GM21528 (cell line): ENCODE measurements around the gene FMNL1.

Experiments
- ATAC-seq: cut with Tn5 transposase; IDR thresholded peaks from one replicate; pipeline ENCODE4 v1.9.1; 2021; ENCODE audit warnings: mild to moderate bottlenecking, moderate library complexity; ENCODE audit not compliant: unreplicated experiment, low FRiP score

FMNL1 gene

DNA sequence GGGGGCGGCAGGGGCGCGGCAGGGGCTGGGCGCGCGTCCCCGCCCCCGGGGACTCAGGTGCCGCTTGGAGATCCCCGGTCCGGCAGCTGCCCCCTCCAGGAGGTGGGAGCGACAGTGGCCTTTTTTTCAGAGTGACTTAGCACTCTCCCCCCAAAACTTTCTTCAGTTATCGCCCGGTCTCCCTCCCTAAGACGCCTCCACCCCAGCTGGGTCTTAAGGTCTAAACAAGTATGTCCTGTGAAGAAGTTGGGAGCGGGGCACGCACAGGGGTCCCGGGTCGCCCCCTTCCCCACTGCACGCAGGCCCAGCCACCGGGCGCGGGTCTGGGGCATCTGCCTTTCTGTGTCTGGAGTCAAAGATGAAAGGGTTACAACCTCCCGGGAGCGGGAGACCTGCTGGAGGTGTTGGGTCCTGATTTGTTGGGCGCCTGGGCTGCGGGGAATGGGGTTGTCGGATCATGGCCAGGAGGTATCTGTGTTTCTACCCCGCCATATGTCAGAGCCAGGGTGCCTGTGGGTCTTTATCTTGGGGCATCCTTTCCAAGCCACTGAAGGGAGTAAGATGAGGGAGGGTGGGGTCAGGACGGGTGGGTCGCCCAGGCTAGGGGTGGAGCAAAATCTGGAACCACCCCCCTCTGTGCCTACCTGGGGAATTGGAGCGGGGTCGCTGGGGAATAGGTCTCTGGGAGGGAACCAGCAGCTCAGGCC is 757 bp downstream of the FMNL1 start:
- no peak for ATAC-seq

DNA sequence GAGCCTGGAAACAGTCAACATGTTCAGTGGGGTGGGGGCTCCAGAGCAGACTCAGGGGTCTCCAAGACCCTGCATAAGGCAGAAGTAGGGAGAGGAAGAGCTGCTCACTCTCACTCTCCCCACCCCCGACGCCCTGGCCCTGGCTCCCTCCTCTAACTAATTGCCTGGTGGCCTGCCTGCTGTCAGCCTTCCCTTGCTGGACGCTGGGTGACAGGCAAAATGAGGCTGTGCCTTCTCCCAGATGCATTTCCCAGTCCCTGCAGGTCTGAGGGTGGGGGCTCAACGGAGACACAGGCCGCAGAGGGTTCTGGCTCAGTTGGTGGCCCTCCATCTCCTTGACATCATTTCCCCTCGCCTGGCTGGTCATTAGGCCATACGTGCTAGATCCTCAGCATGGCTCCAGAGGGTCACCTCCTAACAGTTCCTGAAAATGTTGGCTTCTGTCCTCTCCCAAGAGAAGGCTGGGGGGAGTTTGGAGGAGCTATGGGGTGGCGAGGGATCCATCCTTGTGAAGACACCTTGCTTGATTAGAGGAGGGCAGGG is 1.4 kb downstream of the FMNL1 start:
- ATAC-seq, result no peak

DNA sequence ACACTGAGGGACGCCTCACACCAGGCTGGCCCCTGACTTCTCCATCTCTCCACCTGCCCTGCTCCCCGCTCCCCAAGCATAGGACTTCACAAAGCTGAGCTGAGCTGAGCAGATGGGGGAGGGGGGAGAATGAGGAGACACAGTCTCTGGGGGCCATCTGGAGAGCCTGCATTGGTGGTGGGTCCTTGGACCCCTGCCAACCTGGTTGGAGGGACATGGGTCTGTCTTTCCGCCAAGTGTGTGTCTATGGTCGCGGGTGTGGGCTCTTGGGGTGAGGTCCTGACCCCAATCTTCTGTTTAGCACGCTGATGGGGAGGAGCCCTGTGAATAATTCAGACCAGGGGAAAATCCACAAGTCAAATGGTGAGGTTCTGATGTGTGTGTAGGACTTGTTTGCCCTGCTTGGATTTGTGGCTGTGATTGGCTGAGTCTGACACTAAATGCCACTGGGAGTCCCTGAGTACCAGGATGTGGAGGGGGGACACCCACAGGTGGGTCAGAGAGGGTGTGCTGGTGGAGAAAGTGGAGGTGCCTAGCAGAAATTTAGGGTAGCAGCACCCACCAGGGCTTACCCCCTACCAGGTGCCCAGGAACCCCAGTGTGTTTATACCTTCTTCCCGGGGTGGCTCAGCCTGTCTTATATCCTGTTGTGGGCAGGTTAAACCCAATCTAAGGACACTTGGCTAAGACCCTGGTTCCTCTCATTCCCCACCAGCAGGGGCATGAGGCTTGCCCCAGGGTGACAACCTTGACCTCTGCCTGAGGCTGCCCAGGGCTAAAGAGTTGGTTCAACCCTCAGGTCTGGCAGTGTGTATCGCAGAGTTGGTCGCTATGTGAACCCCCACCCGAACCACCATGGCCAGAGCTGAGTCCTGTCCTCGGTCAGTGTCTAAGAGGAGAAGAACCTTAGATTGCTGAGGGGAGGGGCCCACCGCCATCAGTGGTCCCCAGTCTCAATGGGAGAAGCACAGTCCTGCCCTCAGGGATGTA is 2.1 kb downstream of the FMNL1 start:
- no peak for ATAC-seq

DNA sequence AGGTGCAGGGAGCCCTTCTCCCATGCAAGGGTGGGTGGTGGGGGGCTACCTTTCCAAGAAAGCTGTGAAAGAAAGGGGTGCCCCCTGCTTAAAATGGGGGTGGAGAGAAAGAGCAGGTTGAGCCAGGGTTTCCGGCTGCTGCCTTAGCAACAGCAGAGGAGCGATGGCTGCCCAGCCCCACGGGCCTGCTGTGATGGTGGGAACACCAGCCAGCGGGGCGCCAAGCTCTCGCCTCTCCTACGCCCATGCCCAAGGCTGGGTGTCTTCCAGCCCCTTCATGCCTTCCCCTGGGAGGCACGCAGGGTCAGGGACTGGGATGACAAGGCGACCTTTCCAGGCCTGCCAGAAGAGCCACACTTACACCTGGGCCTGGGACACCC is 3.0 kb downstream of the FMNL1 start:
- ATAC-seq, result no peak

DNA sequence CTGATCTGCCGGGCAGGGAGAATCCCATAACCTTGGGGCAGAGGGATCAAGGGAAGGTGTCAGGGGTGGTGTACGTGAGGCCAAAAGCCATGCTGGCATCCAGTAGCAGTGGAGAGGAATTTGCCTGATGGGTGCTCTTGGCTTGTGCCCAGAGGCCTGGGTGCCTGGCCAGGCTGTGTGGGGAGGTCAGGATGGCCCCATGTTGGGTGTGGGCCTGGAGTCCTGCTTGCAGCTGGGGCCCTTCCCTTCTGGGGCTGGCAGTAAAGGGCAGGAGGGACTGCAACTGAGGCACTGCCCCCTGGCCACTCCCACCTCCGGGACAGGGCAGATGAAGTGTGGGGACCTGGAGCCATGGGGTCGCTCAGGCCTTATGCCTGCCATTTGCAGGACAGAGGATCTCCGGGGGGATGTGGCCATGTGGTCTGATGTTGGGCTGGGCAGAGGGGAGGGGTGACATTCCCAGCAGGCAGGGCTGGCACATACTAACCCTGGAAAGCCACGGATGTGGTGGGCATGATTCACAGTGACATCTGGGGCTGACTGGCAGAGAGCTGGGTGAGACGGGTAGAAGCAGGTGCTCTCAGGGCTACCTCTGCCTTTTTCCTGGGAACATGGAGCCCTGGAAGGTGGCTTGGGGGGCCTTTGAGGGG is 3.5 kb downstream of the FMNL1 start:
- no peak for ATAC-seq

DNA sequence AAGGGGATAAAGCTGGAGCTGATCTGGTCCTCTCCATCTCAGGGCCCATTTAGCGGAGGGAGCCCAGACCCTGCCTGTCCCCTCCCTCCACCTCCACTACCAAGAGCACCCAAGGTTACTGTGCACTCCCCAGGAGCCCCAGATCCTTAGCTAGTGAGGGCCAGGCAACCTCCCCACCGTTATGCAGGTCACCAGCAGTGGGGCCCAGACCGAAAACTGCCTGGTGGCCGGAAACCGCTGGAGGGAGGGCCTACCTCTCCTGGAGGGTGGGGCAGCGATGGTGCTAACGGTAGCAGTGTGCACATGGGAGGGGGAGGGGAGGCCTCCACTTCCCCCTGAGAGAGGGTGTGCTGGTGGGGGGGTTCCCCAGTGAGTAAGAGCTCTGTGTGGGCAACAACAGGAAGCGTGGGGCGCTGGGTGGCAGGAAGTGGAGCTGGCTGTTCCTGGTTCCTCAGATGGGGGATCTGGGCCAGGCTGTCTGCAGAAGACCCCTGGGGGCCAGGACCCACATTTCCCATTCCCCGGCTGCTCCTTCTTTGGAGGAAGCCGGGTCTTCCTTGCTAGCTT is 4.4 kb downstream of the FMNL1 start:
- ATAC-seq, result peak; percentile 34

DNA sequence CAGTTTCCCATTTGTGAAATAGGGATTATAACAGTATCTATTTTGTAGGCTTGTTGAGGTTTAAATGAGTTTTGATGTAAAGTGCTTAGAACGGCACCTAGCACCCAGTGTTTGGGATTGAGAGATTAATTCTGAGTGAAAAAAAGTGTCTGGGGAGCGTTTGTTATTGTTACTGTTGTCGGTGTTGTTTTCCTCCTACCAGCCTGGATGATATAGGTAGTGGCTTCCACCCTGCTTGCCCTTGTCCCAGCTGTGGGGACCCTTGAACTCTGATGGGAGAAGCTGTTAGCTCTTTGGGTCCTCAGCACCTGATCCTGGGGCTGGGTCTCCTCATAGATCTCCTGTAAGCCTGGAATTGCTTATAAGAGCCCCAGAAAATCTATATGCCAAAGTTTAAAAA is 4.9 kb downstream of the FMNL1 start:
- no peak for ATAC-seq

DNA sequence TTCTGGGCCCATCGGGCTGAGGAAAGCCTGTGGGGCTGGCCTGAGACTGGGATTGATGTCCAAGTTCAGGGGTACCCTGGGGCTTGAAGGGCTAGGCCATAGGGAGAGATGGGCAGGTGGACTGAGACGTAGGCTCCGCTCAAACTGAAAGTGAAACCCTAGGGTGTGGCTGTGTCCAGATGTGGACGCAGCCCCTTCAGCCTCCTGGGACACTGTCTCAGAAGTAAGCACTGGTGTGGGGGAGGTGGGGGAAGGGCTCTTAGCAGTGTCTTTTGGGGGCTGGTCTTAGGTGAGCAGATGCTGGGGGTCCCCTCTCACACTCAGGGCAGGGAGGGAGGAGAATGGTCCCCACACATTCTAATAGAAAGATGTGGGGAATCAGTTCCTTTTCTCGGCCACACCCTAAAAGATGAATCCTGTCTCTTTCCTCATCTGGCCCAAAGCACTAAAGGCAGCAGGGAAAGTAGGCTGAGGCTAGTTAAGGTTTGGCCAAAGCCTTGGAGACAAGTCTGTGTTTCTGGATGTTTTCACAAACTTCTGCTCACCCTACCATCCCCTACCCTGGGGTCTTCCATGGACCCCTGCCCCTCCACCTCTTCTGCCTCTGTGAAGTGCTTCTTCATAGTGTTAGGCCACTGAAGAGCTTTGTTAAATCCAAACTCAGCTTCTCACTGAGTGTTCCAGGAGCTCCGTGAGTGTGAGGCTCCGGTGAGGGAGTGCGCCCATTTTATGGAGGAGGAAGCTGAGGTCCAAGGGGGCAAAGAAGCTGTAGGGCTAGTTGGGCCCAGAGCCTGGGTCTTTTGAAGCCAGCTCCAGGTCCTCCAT is 5.6 kb downstream of the FMNL1 start:
- no peak for ATAC-seq

DNA sequence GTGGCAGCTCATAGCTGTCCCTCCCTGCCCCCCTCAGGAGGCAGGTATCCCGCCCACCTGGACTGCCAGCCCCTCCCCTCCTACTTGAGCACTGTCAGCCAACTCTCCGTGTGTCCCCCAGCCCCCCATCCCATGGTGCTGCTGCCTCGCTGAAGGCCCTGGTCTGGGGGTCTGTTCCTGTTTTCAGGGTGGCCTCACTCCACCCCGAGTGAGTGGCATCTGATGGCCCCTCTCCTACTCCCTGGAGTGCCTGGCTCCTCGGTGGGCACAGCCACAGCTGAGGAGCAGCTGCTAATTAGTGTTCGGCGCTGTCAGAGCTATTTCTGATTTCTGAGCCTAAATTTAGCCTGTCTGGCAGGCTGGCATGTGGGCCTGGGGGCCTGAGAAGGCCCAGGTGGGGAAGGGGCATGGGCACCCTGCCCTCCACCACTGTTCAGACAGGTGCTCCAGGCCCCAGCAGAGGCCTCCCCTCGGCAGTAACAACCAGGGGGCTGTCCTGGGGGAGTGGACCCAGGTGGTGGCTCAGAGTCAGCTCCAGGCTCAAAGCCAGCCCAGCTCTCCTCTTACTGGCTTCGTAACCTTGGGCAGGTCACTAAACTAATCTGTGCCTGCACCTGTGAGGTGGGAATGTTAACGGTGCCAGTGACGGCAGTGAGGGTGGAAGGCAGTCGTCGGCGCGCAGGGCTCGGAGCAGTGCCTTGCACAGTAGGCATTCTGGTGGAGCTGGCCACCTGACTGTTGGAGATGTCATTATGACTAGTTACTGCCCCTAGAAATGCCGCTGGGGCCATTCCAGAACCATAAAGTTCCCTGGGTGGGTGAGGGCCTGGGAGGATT is 6.5 kb downstream of the FMNL1 start:
- no peak for ATAC-seq

DNA sequence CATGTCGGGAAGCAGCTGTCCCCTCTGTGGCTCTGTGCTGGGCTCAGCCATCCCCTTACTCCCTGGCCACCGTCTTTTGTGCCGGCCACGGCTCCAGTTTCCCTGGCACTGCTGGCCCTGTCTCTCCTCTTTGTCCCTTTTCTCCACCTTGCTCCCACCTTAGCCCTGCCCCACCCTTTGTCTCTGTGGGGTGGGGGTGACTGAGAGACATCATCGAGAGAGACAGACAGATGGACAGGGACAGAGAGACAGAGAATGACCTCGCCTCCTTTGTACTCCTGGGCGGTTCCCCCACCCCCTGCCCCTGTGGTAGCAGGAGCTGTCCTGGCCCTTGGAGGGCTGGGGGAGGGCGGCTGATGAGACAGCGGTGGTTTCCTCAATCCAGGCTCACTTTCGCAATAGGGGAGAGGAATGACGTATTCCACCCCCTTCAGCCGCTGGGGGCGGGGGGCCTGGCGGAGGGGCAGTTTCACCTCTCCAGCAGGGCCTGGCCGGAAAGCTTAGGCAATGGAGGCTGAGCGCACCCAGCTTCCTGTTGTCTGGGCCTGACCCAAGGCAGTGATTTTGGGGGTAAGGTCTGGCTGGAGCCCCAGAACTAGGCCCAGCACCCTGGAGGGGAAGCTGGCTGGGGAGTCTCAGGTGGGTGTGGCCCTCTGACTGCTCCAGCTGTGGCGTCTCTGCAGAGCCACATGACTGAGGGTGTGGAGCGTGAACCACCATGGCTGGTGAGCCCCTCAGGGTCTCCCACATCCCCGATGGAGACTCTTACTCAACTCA is 7.3 kb downstream of the FMNL1 start:
- ATAC-seq, result peak; percentile 33

DNA sequence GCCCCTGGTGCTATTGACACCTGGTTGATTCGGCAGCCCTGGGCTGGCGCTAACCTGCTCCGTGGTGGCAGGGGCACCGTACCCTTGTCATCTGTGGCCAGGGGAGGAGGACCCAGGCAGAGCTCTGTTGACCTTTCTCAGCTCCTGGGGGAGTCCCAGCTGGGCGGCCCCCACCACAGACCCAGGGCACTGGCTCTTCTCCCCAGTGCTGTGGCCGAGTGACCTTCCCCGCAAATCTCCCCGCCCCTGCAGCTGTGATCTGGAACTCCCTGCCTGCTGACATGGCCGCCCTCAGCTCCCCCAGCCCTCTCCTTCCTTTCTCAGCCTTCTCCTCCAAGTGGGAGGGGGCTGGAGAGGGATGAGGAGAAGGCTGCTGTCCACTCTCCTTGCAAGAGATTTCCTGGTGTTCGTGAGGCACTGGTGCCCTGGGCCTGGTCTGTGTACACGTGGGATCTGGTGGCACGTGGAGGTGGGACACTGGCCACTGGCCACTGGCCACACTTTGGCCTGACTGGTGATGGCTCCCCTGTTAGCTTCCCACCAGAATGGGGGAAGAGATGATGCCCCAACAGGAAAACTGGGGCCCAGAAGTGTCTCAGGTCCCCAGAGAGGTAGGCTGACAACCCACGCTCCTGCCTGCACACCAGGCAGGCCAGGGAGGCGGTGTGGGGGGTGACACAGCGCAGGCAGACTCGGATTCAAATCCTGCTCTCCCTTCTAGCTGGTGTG is 8.2 kb downstream of the FMNL1 start:
- ATAC-seq, result no peak

DNA sequence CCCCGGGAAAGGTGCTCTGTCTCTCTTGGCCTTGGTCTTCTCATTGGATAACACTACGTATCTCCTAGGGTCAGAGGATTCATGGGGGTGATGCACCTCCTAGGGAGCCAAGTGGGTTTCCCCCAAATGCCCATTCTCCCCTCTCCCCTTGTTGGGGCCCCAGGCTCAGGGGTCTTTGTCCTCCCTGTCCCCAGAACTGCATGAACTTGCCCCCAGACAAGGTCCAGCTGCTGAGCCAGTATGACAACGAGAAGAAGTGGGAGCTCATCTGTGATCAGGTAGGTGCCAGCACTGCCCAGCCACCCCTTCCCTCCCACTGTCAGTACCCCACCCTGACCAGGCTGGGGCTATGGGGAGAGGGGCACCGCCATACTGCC is 8.7 kb downstream of the FMNL1 start:
- no peak for ATAC-seq

DNA sequence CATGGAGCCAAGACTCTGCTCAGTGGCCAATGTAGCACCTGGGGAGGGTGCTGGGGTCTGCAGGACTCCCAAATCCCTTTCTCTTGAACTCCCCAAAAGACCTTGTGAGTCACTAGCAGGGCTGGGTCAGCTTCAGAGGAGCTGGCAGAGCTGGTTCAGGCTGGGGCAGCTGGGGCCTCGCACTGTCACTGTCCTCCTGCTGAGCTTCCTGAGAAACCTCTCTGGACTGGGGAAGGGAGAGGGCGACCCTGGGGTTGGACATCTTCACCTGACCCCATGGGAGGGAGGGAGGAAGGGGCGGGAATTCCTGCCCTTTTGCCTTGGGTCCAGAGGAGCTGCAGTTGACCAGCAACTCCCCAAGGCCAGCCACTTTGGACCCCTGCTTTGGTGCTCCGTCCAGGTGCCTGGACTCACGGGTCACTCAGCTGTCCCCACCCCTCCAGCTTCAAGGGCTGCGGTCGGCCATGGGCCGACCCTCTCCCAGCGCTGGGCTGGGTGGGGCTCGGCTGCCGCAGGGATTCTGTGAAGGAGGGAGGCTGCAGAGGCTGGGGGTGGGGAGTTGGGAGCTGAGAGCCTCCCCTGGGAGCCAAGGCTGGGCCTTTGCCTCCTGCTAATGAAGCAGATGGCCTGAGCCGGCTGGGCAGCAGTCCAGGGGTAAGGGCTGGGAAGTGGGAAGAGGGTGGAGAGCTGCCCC is 9.2 kb downstream of the FMNL1 start:
- ATAC-seq, result no peak

DNA sequence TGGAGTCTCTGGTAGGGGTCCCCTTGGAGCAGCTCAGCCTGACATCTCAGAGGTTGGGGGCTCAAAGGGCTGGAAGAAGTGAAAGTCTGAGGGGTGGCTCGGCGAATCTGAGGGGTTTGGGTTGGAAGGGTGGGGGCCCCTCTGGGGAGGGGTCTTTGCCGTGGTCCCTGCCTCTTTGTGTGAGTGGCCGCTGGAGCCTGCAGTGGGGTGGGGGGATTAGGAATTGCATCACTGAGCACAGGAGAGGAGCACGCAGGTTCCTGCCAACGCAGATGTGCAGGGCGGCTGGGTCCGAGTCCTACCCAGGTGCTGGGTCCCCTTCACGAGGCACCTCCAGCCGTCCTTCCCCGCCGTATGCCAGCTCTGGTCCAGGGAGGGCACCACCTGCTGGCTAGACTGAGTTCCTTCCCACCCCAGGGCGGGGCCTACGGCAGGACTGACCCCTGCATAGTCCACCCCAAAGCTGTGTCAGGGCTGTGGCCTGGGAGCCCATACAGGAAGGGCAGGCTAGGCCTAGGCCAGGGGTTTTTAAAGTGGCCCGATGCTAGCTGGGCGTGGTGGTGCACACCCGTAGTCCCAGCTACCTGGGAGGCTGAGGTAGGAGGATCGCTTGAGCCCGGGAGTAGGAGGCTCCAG is 9.9 kb downstream of the FMNL1 start:
- no peak for ATAC-seq

DNA sequence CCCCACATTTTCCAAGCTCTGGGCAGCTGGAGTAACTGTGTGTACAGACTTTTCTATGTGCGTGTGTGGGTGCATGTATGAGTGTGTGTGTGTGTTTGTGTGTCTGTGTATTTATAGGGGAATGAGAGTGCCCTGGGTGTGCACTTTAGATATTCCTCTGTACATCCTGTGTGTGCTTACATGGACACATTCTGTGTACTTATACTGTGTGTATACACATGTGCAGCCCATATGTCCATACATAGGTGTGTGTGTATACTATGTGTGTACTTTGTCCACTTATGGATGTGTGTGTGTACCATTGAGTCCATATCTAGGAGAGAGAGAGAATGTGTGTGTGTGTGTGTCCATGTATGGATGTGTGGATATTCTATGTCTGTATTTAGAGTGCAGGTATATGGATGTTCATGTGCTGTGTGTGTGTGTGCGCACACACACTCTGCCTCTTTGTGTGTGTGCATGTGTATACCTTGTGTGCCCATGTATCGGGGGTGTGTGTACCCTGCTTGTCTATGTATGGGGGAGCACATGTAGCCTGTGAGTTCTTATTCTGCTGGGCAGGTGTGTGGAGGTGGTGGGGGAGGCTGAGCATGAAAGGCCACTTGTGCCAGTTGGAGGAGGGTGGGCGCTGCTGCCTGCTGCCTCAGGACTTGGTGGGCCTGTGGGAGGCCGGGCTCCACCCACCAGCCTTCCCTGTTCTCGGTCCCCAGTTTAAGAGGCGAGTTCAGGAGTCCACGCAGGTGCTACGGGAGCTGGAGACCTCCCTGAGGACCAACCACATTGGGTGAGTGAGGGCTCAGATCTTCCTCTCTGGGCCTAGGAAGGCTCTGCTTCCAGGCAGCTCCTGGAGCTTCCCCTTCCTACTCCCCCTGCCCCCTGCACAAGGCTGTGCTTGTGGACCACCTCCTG is 11.1 kb downstream of the FMNL1 start:
- no peak for ATAC-seq
